Suppressor macrophage (primary cell): ENCODE results near the gene EZR.

Experiments
- DNase-seq, 4 experiments: peaks; one replicate each; pipeline ENCODE4 v3.0.0-alpha.2; 2020 to 2022
- total RNA-seq, 17 experiments: gene quantifications; one replicate each; lab custom pipeline; 2026; ENCODE audit warnings: mixed read lengths in 6 of 17, inconsistent platforms in 3 of 17; lab: John Stamatoyannopoulos, UW

EZR gene
- 101 to 185 (median 144) reads per million in 17 experiments for total RNA-seq

DNA sequence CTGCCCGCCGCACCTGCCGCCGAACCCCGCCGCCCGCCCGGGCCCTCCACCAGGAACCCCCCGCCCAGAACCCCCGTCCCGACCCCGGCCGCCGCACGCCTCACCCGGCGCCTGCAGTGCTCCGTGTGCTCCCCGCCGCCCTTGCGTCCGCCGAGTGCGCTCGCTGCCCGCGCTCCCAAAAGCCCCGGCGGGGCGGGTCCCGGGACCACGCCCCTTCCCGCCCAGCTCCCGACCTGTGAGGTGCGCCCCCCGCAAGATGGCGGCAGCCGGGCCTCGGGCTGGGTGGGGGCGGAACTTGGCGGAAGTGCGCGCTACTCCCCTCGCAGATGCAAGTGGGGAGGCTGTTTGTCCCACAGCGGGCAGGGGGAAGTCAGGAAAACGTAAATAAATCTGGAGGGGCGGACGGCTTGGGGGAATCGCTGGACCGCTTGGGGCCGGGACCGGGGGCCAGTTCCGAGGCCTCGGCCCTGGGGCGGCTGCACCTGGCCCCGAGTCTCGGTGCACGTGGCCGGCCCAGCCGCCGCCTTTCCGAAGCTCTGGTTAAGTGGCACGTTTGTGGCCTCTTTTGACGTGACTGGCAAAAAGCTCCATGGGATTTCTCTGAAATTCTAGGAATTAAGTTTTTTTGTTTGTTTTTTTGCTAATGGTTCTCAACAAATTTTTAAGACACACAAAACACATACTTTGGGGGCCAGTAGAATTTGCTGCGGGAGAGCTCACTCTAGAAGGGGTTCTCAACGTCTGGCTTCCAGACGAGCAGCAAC, at the start of gene EZR:
TSS of gene EZR (minus strand) at position 156 of the 764 bp plus-strand sequence. CDS start 1,275 bp downstream, outside the sequence.
- peak; percentile 76 to 92 (median 86) for DNase-seq

- no peak for DNase-seq
Observed at GRCh38 chr6:158868122-158868480, 48.9 kb upstream of the EZR start.

GRCh38 chr6:158867381-158868121, 48.4 kb upstream of the EZR start:
- no peak for DNase-seq

GRCh38 chr6:158865769-158866168, 46.6 kb upstream of the EZR start:
- DNase-seq: no peak

GRCh38 chr6:158863646-158864045, 44.5 kb upstream of the EZR start:
- no peak for DNase-seq

GRCh38 chr6:158861686-158862381, 42.7 kb upstream of the EZR start:
- DNase-seq: no peak

- DNase-seq: no peak
Observed at GRCh38 chr6:158860279-158860865, 41.2 kb upstream of the EZR start.

DNA sequence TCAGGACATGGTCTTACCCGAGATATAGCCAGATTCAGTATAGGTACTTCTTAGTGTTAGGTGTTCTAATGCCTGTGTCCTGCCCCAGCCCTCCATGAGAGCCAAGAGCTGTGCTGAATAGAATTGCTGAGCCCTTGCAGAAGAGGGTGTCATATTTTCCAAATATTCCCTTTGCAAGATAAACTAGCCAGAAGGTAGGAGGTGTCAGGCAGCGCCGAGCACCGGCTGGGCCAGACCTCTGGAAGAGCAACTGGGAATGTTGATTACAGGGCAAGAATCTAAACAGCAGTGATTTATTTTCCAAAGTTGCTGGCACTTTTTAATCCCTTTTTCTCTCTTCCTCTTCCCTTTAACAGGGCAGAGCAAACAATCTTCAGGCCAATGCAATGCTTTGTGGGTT, 37.1 kb upstream of the EZR start:
- DNase-seq: no peak

DNA sequence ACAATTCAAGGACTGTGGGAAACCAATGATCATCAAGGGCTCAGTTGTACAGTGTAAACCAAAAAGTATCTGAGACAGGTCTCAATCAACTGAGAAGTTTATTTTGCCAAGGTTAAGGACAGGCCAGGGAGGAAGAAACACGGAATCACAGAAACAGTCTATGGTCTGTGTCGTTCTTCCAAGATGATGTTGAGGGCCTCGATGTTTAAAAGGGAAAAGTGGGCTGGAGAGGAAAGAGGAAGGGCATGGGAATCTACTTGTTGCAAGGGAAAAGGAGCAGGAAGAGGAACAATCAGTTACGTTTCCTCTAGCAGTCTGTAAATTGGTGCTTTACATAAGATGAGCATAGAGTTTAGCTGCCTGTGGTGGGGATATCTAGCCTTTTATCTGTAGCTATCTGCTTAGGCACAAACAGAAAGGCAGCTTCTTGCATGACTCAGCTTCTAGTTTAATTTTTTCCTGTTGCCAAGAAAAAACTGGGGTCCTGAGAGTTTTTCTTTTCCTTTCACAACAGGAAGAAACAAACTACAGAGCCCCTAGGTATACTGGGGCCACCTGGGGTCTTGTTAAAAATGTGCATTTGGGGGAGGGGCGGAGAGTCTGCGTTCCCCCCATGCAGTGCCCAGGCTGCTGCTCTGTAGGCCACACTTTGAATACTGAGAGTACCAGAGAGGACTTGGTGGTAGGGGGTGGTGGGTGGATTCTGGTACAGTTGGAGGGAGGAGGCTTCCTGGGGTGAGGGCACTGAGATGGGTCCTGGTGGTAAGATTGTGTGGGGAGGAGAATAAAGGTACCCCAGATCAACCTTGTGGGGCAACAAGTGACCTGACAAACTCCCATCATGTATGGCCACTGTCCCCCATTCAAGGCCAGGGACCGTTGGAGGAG, 35.3 kb upstream of the EZR start:
- DNase-seq: peak in 3 of 4 experiments; percentile 39 to 59 (median 51)

- no peak for DNase-seq
Observed at GRCh38 chr6:158853880-158854213, 34.7 kb upstream of the EZR start.

GRCh38 chr6:158853072-158853879, 34.1 kb upstream of the EZR start:
- DNase-seq: peak; percentile 60 to 71 (median 65)

DNA sequence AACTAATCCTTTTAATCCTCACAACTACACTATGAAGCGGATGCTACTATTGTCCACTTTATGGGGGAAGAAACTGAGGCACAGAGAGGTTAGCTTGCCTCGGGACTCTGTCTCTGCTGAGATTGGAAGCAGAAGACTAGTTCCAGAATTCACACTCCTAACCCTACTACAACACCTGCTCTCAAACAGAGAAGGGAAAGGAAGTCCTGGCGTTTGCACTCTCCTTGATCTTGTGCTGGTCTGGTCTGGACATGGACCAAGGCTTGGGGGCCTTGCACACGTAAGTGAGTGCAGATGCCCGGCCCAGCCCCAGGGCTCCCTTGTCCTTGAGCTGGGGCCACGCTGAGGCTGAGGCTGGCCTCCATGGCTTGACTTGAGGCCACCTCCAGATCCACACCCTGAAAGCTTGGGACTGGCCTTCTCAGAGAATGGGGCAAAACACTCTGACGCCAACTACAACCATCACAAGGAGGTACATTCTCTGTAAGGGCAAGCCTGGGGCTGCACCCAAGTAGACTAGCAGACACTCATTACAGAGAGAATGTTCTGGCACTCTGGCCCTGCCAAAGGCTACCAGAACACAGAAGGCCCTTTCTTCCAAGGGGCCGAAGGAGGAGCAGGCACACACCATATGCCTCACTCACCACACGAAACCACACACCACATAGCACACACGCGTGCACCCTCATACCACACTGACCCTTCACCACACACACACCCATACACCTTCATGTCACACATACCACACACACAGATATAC, 33.3 kb upstream of the EZR start:
- DNase-seq: no peak

- no peak for DNase-seq
Observed at GRCh38 chr6:158850807-158851115, 31.6 kb upstream of the EZR start.

DNA sequence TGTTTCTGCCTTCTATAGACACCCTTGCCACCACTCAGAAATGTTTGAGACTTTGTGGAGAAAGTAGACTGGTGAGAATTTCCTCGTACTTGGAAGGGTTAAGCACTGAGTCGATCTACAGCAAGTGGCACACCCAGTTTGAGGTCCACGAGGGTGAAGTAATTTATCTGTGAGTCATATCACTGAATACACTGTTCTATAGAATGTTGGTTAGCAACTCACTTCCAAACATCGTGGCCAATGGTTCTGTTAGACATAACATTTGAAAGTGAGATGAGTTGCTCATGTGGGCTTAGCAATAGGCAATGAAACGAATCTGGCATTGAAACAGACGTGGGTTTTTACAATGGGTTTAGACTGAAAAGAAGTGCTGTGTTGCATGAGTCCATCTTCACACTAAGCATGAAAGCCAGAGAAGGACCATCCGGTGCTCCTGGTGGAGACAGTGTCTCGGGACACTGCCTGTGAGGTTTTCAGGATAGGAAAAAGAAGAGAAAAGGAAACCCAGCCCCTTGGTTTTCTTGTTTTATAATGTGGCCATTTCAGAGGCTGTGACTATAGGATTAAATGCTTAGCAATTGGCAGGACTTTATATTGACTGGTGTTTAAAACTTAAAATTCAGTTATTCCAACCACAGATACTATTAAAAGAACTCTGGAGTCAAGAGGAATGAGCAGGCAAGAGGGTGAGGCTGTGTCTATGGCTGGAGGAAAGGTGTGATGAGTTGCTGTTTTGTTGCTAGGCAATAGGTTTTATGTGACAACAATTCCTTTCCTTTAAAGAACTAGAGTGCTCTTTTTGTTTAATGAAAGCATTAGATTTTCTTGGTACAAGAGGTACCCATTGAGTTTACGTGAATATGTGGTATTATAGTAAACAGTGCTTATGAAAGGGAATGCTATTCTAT, 31.0 kb upstream of the EZR start:
- peak; percentile 46 to 81 (median 56) for DNase-seq

DNA sequence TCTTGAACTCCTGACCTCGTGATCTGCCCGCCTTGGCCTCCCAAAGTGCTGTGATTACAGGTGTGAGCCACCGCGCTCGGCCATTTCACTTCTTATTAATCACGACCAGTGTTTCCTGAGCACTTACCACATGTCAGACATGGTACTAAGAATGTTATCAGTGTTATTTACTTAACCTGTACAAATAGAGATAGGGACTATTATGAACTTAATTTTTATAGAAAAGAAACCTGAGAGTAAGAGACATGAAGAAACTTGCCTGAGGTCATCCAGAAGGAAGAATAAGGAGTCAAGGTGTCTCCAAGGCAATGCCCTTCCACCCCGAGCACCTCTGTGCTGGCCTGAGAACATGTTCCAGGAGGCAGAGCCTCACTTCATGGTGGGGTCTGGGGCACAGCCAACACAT, 29.3 kb upstream of the EZR start:
- no peak for DNase-seq

- no peak for DNase-seq
Observed at GRCh38 chr6:158847786-158848185, 28.6 kb upstream of the EZR start.

- no peak for DNase-seq
Observed at GRCh38 chr6:158847012-158847529, 27.9 kb upstream of the EZR start.

- DNase-seq: peak in 2 of 4 experiments; percentile 28 to 42
Observed at GRCh38 chr6:158843751-158844683, 24.8 kb upstream of the EZR start.
